ENCODE results near the gene HTRA3. TPM values are rescaled to one million over a fixed set of nuclear protein-coding genes. Genes with fewer than 3 reads are reported as not detected.

HTRA3 gene
- total and polyA plus RNA-seq, 2 of the 8 experiments (the other 6 are each of a cell fraction or from before 2014, with no cell fraction given) = 3.2 to 5.8 TPM

DNA sequence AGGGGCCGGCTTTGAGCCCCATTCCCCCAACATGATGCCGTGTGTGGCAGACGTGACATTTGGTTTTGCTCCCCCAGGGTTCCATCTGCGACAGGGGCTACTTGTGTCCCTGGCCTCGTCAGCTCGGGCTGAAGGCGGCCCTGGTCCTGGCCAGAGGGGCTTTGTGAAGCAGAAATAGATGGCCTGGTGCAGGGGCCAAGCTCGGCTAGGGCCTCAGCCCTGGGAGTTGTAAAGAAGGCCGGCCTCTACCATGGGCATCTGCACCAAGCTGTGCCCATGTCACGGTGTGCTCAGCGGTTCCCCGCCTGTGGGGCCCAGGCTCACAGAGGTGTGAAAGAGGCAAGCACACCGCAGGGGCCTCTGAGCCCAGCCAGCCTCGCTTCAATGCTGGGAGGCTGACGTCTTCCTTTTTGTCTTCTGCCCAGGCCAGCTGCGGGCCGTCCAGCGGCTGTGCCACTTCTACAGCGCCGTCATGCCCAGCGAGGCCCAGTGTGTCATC, 38.0 kb upstream of the HTRA3 start:
- Histone ChIP-seq H3K9me3 (ENCODE audit: insufficient read depth in 2 of 2, low read depth in 1 of 2, low read length in 1 of 2) (no peaks in the 10 kb centered on the region; a peak in 1 of 4 replicates), H4K91ac (replicated peaks; ENCODE audit: insufficient read length, low read length) (no peak overlapping the region), H3K4me1 (replicated peaks in 1 of 4; ENCODE audit: control insufficient read depth in 3 of 4, insufficient read depth in 4 of 4, low read length in 3 of 4) (peaks cover 0 to 2% (median 2%) of the 10 kb centered on the region in 4 experiments; a peak in 3 of 7 replicates), H2AFZ (ENCODE audit: low read length) (no peak overlapping the region), H4K20me1 (replicated peaks in 1 of 2; ENCODE audit: control insufficient read depth in 1 of 2, insufficient read depth in 2 of 2, low read length in 2 of 2) (peaks cover 0 to 7% of the 10 kb centered on the region in 2 experiments), H3K27me3 (replicated peaks in 1 of 4; ENCODE audit: control insufficient read depth in 3 of 4, extremely low read depth in 1 of 4, insufficient read depth in 3 of 4, low read length in 3 of 4) (no peaks in the 10 kb centered on the region), H2BK5ac (ENCODE audit: low read depth, low read length) (no peak overlapping the region), H3K14ac (ENCODE audit: insufficient read length) (no peak overlapping the region), H3K79me2 (ENCODE audit: control insufficient read depth in 1 of 2, insufficient read depth in 2 of 2, low read length in 2 of 2) (no peaks in the 10 kb centered on the region), H3K4ac (replicated peaks; ENCODE audit: insufficient read length, low read depth, low read length) (no peak overlapping the region), H2AK5ac (ENCODE audit: low read depth, low read length) (no peak overlapping the region), H3K9ac (replicated peaks in 1 of 4; ENCODE audit: extremely low read depth in 1 of 4, low read depth in 3 of 4, low read length in 3 of 4) (no peak overlapping the region), H2BK15ac (ENCODE audit: low read length) (no peak overlapping the region), H4K8ac (ENCODE audit: extremely low read depth, insufficient read depth, low read length) (peak overlapping the region; percentile 51; the same call in 1 of the 2 replicates), H2BK12ac (ENCODE audit: low read depth, low read length) (no peak overlapping the region), H3K23ac (ENCODE audit: insufficient read length) (no peak overlapping the region), H3K18ac (ENCODE audit: extremely low read depth, low read length) (no peak overlapping the region), H2BK20ac (ENCODE audit: low read length) (no peak overlapping the region), H3K36me3 (ENCODE audit: control insufficient read depth in 2 of 4, insufficient read depth in 4 of 4, low read length in 3 of 4) (no peaks in the 10 kb centered on the region), H3K4me3 (ENCODE audit: extremely low read depth in 1 of 4, insufficient read depth in 2 of 4, low read depth in 3 of 4, low read length in 4 of 4) (no peak overlapping the region), H3K23me2 (ENCODE audit: low read depth, low read length) (peaks cover 10% of the 10 kb centered on the region; the same call in 1 of the 2 replicates), H3K27ac (ENCODE audit: low read depth, low read length) (no peak overlapping the region), H2BK120ac (replicated peaks; ENCODE audit: low read depth, low read length) (no peak overlapping the region), H3K56ac (replicated peaks; ENCODE audit: insufficient read length, low read depth, low read length) (no peak overlapping the region), H3K79me1 (ENCODE audit: low read depth, low read length) (no peaks in the 10 kb centered on the region), H4K5ac (ENCODE audit: insufficient read length, low read depth, low read length) (no peak overlapping the region), H3K4me2 (ENCODE audit: insufficient read depth in 1 of 2, low read depth in 2 of 2, low read length in 2 of 2) (no peak overlapping the region)
- ChIA-PET CTCF (ENCODE audit: partially characterized antibody) (interaction anchor here (1.2 to 4.9 kb wide), 3 partner anchors 19 to 55 kb away, joined by 3 to 20 read pairs (median 12); no protein-coding TSS in a partner anchor), POLR2A (ENCODE audit: partially characterized antibody) (no interaction called here)
- DNase-seq (ENCODE audit: low read depth in 1 of 2, low spot score in 2 of 2) (no peak), FAIRE-seq (no peak)
- 91% methylated on average over 18 of the region's 21 CpGs; no CpG with 5 or more reads in 1 of the 2 experiments for WGBS, 2 experiments (ENCODE audit: extremely low coverage in 1 of 2, insufficient coverage in 1 of 2, insufficient read length in 1 of 2, insufficient replicate concordance in 2 of 2, low coverage in 1 of 2, low lambda C conversion rate in 2 of 2, missing lambda C conversion rate in 1 of 2)
- no peak for TF ChIP-seq JUN (IDR thresholded peaks at IDR 0.05; ENCODE audit: low read depth, low read length)
- TF ChIP-seq KDM4A (IDR thresholded peaks at IDR 0.05; ENCODE audit: low read depth, low read length, severe bottlenecking) = no peak
- TF ChIP-seq POU5F1 (IDR thresholded peaks at IDR 0.05; ENCODE audit: low read depth, low read length) = no peak
- TF ChIP-seq BCL11A (IDR thresholded peaks at IDR 0.05; ENCODE audit: low read depth in 2 of 2, low read length in 2 of 2) = no peak

Measured in H1 (cell line).